ENCODE results near the gene DEFB128. TPM values are rescaled to one million over a fixed set of nuclear protein-coding genes. Genes with fewer than 3 reads are reported as not detected.

DEFB128 gene
- total RNA-seq, 4 donors from 2014 or later, result not detected

- no peak within 1 kb of the TSS for H3K27ac ChIP-seq
- TF ChIP-seq POLR2A (IDR thresholded peaks at IDR 0.05) (no peak), EP300 (IDR thresholded peaks at IDR 0.05; ENCODE audit: low read depth) (no peak), CTCF (IDR thresholded peaks at IDR 0.05) (no peak), POLR2AphosphoS5 (IDR thresholded peaks at IDR 0.05) (no peak)
- H3K9me3 ChIP-seq, result no peaks in the 10 kb centered on the region
- 93 to 97% methylated on average over 5 of the region's 5 CpGs for WGBS, 2 donors (ENCODE audit: low coverage in 1 of 2)
- in situ Hi-C loops (cut with MboI; ENCODE audit: low pct_ligation_motif_present in 1 of 4, low pct_unique_long_range_greater_than_20kb in 1 of 4, low sequenced_read_pairs in 3 of 4) (no loop called here), intact Hi-C loops (cut with DNase I; ENCODE audit: low total_unique reads) (no loop called here)
- no peak for DNase-seq
- H3K36me3 ChIP-seq, result no peaks in the 10 kb centered on the region
- H3K4me1 ChIP-seq, result no peaks in the 10 kb centered on the region
- H3K4me3 ChIP-seq, result no peak within 1 kb of the TSS
- no peaks in the 10 kb centered on the region for H3K27me3 ChIP-seq
Observed at GRCh38 chr20:157154-157553, 32.4 kb downstream of the DEFB128 start, which contains the start of gene DEFB127. Gene DEFB127 (plus strand): TSS chr20:157454. CDS start chr20:157545, 91 bp downstream.

GRCh38 chr20:152131-152530 lies 37.4 kb downstream of the DEFB128 start:
- no peak for DNase-seq
- H3K27me3 ChIP-seq, result peaks cover 2% of the 10 kb centered on the region
- intact Hi-C loops (cut with DNase I; ENCODE audit: low total_unique reads) (no loop called here), in situ Hi-C loops (cut with MboI; ENCODE audit: low pct_ligation_motif_present in 1 of 4, low pct_unique_long_range_greater_than_20kb in 1 of 4, low sequenced_read_pairs in 3 of 4) (no loop called here)
- no peak overlapping the region for H3K27ac ChIP-seq
- no peaks in the 10 kb centered on the region for H3K9me3 ChIP-seq
- H3K4me3 ChIP-seq, result no peak overlapping the region
- no peak for TF ChIP-seq EP300 (IDR thresholded peaks at IDR 0.05; ENCODE audit: low read depth)
- no peak for TF ChIP-seq POLR2A (IDR thresholded peaks at IDR 0.05)
- no peak for TF ChIP-seq POLR2AphosphoS5 (IDR thresholded peaks at IDR 0.05)
- no peak for TF ChIP-seq CTCF (IDR thresholded peaks at IDR 0.05)
- WGBS, 2 donors (ENCODE audit: low coverage in 1 of 2), result 88 to 100% methylated on average over 1 of the region's 1 CpG
- no peaks in the 10 kb centered on the region for H3K36me3 ChIP-seq
- H3K4me1 ChIP-seq, result no peaks in the 10 kb centered on the region

- no peak for TF ChIP-seq POLR2A (IDR thresholded peaks at IDR 0.05)
- intact Hi-C loops (cut with DNase I; ENCODE audit: low total_unique reads), result no loop called here
Observed at GRCh38 chr20:145877-146276, 43.6 kb downstream of the DEFB128 start.

GRCh38 chr20:142290-142689 lies 47.2 kb downstream of the DEFB128 start, which contains the start of gene DEFB126:
Gene DEFB126 (plus strand): TSS chr20:142590. CDS start chr20:142629, 39 bp downstream.
- H3K27ac ChIP-seq, result no peak within 1 kb of the TSS
- H3K27me3 ChIP-seq, result peaks cover 32% of the 10 kb centered on the region
- intact Hi-C loops (cut with DNase I; ENCODE audit: low total_unique reads), result no loop called here
- H3K9me3 ChIP-seq, result no peaks in the 10 kb centered on the region
- no peaks in the 10 kb centered on the region for H3K36me3 ChIP-seq
- DNase-seq, result no peak
- TF ChIP-seq POLR2A (IDR thresholded peaks at IDR 0.05), result no peak
- TF ChIP-seq CTCF (IDR thresholded peaks at IDR 0.05), result no peak
- no peak for TF ChIP-seq EP300 (IDR thresholded peaks at IDR 0.05; ENCODE audit: low read depth)
- TF ChIP-seq POLR2AphosphoS5 (IDR thresholded peaks at IDR 0.05), result no peak
- 7 to 20% methylated on average over 1 of the region's 1 CpG for WGBS, 2 donors (ENCODE audit: low coverage in 1 of 2)
- H3K4me1 ChIP-seq, result no peaks in the 10 kb centered on the region
- in situ Hi-C loops (cut with MboI; ENCODE audit: low pct_ligation_motif_present in 1 of 4, low pct_unique_long_range_greater_than_20kb in 1 of 4, low sequenced_read_pairs in 3 of 4), result no loop called here
- H3K4me3 ChIP-seq, result no peak within 1 kb of the TSS

More at GRCh38 chr20:145877-146276, 43.6 kb downstream of the DEFB128 start:
- DNase-seq, result no peak
- Histone ChIP-seq H3K4me3 (no peak overlapping the region), H3K27me3 (peaks cover 31% of the 10 kb centered on the region), H3K27ac (no peak overlapping the region), H3K9me3 (no peaks in the 10 kb centered on the region), H3K4me1 (no peaks in the 10 kb centered on the region), H3K36me3 (no peaks in the 10 kb centered on the region)
- in situ Hi-C loops (cut with MboI; ENCODE audit: low pct_ligation_motif_present in 1 of 4, low pct_unique_long_range_greater_than_20kb in 1 of 4, low sequenced_read_pairs in 3 of 4), result no loop called here
- WGBS, 2 donors (ENCODE audit: low coverage in 1 of 2), result 55 to 60% methylated on average over 2 of the region's 2 CpGs

Other genes with a start within 250 kb of the DEFB128 start
- gene DEFB125, start 102.0 kb downstream of the DEFB128 start, total RNA-seq, result not detected
- not detected for gene DEFB126, start 47.1 kb downstream of the DEFB128 start, total RNA-seq
- not detected for gene DEFB127, start 32.3 kb downstream of the DEFB128 start, total RNA-seq
- not detected for gene DEFB129, start 37.5 kb upstream of the DEFB128 start, total RNA-seq
- not detected for gene DEFB132, start 68.0 kb upstream of the DEFB128 start, total RNA-seq
- 10 to 100 TPM in 1 of 4 donors, 1 to 10 TPM in 3; 3.0 to 97.3 (median 3.7) TPM for gene C20orf96, start 101.0 kb upstream of the DEFB128 start, total RNA-seq
- gene ZCCHC3, start 107.9 kb upstream of the DEFB128 start, total RNA-seq, result 10 to 100 TPM in 2 of 4 donors, 1 to 10 TPM in 2; 6.6 to 16.0 (median 10.1) TPM
- gene SOX12, start 135.8 kb upstream of the DEFB128 start, total RNA-seq, result 1 to 10 TPM; 2.0 to 5.0 (median 3.5) TPM
- gene NRSN2, start 157.4 kb upstream of the DEFB128 start, total RNA-seq, result 10 to 100 TPM in 3 of 4 donors, 1 to 10 TPM in 1; 7.1 to 18.0 (median 12.8) TPM
- gene TRIB3, start 191.0 kb upstream of the DEFB128 start, total RNA-seq, result 10 to 100 TPM in 2 of 4 donors, 1 to 10 TPM in 2; 3.8 to 11.3 (median 7.9) TPM
- gene RBCK1, start 218.6 kb upstream of the DEFB128 start, total RNA-seq, result 100 to 1,000 TPM; 101 to 152 (median 110) TPM